Liver (tissue), 9 donors: Measurements from ENCODE around the gene LRRFIP1. TPM values are rescaled to one million over a fixed set of nuclear protein-coding genes. Genes with fewer than 3 reads are reported as not detected.
A peak's percentile ranks its signal among the peaks of the same experiment; 100 is the strongest.

Experiments
- DNase-seq: peaks from one replicate; pipeline ENCODE4 v3.0.0-alpha.2; 2017; ENCODE audit warnings: low spot score
- H3K27ac ChIP-seq, 2 donors: one replicate each; pipeline ENCODE4 v1.7.0; 2013; ENCODE audit warnings: inconsistent platforms in 2 of 2, low read length in 2 of 2, control low read depth in 1 of 2, low read depth in 1 of 2, mild to moderate bottlenecking in 1 of 2
- H3K27me3 ChIP-seq, 4 donors: one replicate each; pipeline versions ENCODE4 v1.6.1 to v1.7.0; 2013; ENCODE audit warnings: low read length in 3 of 4, inconsistent platforms in 1 of 4, mild to moderate bottlenecking in 1 of 4, moderate library complexity in 1 of 4; ENCODE audit not compliant: control insufficient read depth in 4 of 4, insufficient read depth in 4 of 4
- H3K36me3 ChIP-seq, 4 donors: one replicate each; pipeline versions ENCODE4 v1.6.1 to v1.7.0; 2013; ENCODE audit warnings: low read length in 3 of 4, mild to moderate bottlenecking in 3 of 4, low read depth in 1 of 4, moderate library complexity in 1 of 4; ENCODE audit not compliant: control insufficient read depth in 4 of 4, insufficient read depth in 3 of 4
- H3K4me1 ChIP-seq, 4 donors: one replicate each; pipeline versions ENCODE4 v1.6.1 to v1.7.0; 2013; ENCODE audit warnings: low read length in 3 of 4, mild to moderate bottlenecking in 3 of 4, moderate library complexity in 1 of 4; ENCODE audit not compliant: control insufficient read depth in 4 of 4, insufficient read depth in 4 of 4
- H3K4me3 ChIP-seq, 3 donors: one replicate each; pipeline versions ENCODE4 v1.6.1 to v1.7.0; 2013; ENCODE audit warnings: low read length in 3 of 3, control low read depth in 1 of 3, low read depth in 1 of 3, mild to moderate bottlenecking in 1 of 3
- H3K9ac ChIP-seq, 2 donors: one replicate each; pipeline ENCODE4 v1.7.0; 2013; ENCODE audit warnings: low read length in 2 of 2, mild to moderate bottlenecking in 2 of 2, moderate library complexity in 2 of 2, control low read depth in 1 of 2, low read depth in 1 of 2
- H3K9me3 ChIP-seq, 4 donors: one replicate each; pipeline versions ENCODE4 v1.6.1 to v1.7.0; 2013; ENCODE audit warnings: low read length in 3 of 4; ENCODE audit not compliant: control insufficient read depth in 4 of 4
- CTCF ChIP-seq: fragments of 150-350 bp; IDR thresholded peaks from 2 replicates; pipeline ENCODE4 v1.5.1; 2017; ENCODE audit warnings: improper control_type of control experiment, low read depth, low read length; ENCODE audit not compliant: missing input control
- EGR1 ChIP-seq, 2 donors: IDR thresholded peaks; 2 replicates each; pipeline ENCODE4 v1.6.1; 2016 to 2018; ENCODE audit warnings: antibody characterized with exemption in 2 of 2, low read depth in 2 of 2
- FOXA1 ChIP-seq: IDR thresholded peaks from 2 replicates; pipeline ENCODE4 v1.6.1; 2016; ENCODE audit warnings: antibody characterized with exemption
- FOXA2 ChIP-seq: IDR thresholded peaks from 2 replicates; pipeline ENCODE4 v1.6.1; 2016; ENCODE audit warnings: antibody characterized with exemption
- GABPA ChIP-seq, 2 donors: IDR thresholded peaks in 1 of 2; conservative IDR thresholded peaks in 1 of 2; 2 replicates each; pipeline ENCODE4 v1.6.1; 2016; ENCODE audit warnings: antibody characterized with exemption in 2 of 2, mild to moderate bottlenecking in 1 of 2, moderate library complexity in 1 of 2
- HNF4A ChIP-seq, 2 donors: conservative IDR thresholded peaks; 2 replicates each; pipeline ENCODE4 v1.6.1; 2016; ENCODE audit warnings: antibody characterized with exemption in 2 of 2, mild to moderate bottlenecking in 2 of 2
- HNF4G ChIP-seq: IDR thresholded peaks from 2 replicates; pipeline ENCODE4 v1.6.1; 2016; ENCODE audit warnings: antibody characterized with exemption
- JUND ChIP-seq, 2 donors: IDR thresholded peaks; 2 replicates each; pipeline ENCODE4 v1.6.1; 2016; ENCODE audit warnings: antibody characterized with exemption in 2 of 2
- MAX ChIP-seq: IDR thresholded peaks from 2 replicates; pipeline ENCODE4 v1.6.1; 2016; ENCODE audit warnings: antibody characterized with exemption
- NR2F2 ChIP-seq: IDR thresholded peaks from 2 replicates; pipeline ENCODE4 v1.6.1; 2016; ENCODE audit warnings: antibody characterized with exemption
- RAD21 ChIP-seq, 2 donors: IDR thresholded peaks; 2 replicates each; pipeline ENCODE4 v1.6.1; 2016; ENCODE audit warnings: antibody characterized with exemption in 2 of 2, mild to moderate bottlenecking in 2 of 2
- REST ChIP-seq: IDR thresholded peaks from 2 replicates; pipeline ENCODE4 v1.6.1; 2016; ENCODE audit warnings: antibody characterized with exemption, mild to moderate bottlenecking
- RXRA ChIP-seq, 2 donors: IDR thresholded peaks; 2 replicates each; pipeline ENCODE4 v1.6.1; 2017 to 2018; ENCODE audit warnings: antibody characterized with exemption in 2 of 2, mild to moderate bottlenecking in 1 of 2
- SP1 ChIP-seq: IDR thresholded peaks from 2 replicates; pipeline ENCODE4 v1.6.1; 2018; ENCODE audit warnings: antibody characterized with exemption, mild to moderate bottlenecking
- TAF1 ChIP-seq: conservative IDR thresholded peaks from 2 replicates; pipeline ENCODE4 v1.6.1; 2016; ENCODE audit warnings: antibody characterized with exemption, mild to moderate bottlenecking
- YY1 ChIP-seq: IDR thresholded peaks from 2 replicates; pipeline ENCODE4 v1.6.1; 2016; ENCODE audit warnings: antibody characterized with exemption, mild to moderate bottlenecking
- WGBS: extraction: QIAGEN DNeasy Blood & Tissue Kit; methylation state at CpG from one replicate; pipeline ENCODE4 v1.1.7; 2013; 5-methylcytosine and 5-hydroxymethylcytosine counted together
- polyA plus RNA-seq, 2 donors: library from polyadenylated mRNA; stranded (reverse) in 1 of 2; unstranded in 1 of 2; fragments of 200-250 nt in 1 of 2; fragments of >200 nt in 1 of 2; fragmentation: Nextera tagmentation in 1 of 2; extraction: Ambion mirVana in 1 of 2; gene quantifications; one replicate each; pipeline versions ENCODE4 v1.2.1 to v1.2.3, GENCODE V29; 2013 to 2015
- total RNA-seq, 2 donors: library from RNA; depleted of rRNA; stranded (reverse); fragments of >200 nt; gene quantifications; one replicate each; pipeline ENCODE4 v1.2.3, GENCODE V29; 2014
- TF ChIP-seq, protein P1 (sequence below): IDR thresholded peaks from 2 replicates; pipeline ENCODE4 v1.6.1; 2016; ENCODE audit warnings: antibody characterized with exemption
- TF ChIP-seq, protein P2 (sequence below): IDR thresholded peaks from 2 replicates; pipeline ENCODE4 v1.6.1; 2016; ENCODE audit warnings: antibody characterized with exemption
- donor health status: healthy.
- donor health status: healthy.
- donor health status: healthy.
- donor health status: healthy.
- donor health status: healthy.

LRRFIP1 gene
- total and polyA plus RNA-seq, 4 donors: 13.3 to 56.1 (median 39.1) TPM

- Histone ChIP-seq H3K9me3 (no peaks in the 10 kb centered on the region), H3K27me3 (no peaks in the 10 kb centered on the region), H3K9ac (no peak overlapping the region), H3K36me3 (peaks cover 0 to 4% (median 0%) of the 10 kb centered on the region in 4 donors), H3K4me1 (peaks cover 9 to 18% (median 14%) of the 10 kb centered on the region in 4 donors), H3K4me3 (no peak overlapping the region), H3K27ac (peak overlapping the region; percentile 6 to 28)
- TF ChIP-seq MAX: no peak
- TF ChIP-seq JUND (IDR thresholded peaks at IDR 0.05): no peak
- no peak for TF ChIP-seq HNF4A (conservative IDR thresholded peaks at IDR 0.05)
- TF ChIP-seq, protein P1, sequence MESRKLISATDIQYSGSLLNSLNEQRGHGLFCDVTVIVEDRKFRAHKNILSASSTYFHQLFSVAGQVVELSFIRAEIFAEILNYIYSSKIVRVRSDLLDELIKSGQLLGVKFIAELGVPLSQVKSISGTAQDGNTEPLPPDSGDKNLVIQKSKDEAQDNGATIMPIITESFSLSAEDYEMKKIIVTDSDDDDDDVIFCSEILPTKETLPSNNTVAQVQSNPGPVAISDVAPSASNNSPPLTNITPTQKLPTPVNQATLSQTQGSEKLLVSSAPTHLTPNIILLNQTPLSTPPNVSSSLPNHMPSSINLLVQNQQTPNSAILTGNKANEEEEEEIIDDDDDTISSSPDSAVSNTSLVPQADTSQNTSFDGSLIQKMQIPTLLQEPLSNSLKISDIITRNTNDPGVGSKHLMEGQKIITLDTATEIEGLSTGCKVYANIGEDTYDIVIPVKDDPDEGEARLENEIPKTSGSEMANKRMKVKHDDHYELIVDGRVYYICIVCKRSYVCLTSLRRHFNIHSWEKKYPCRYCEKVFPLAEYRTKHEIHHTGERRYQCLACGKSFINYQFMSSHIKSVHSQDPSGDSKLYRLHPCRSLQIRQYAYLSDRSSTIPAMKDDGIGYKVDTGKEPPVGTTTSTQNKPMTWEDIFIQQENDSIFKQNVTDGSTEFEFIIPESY: no peak
- TF ChIP-seq, protein P2, sequence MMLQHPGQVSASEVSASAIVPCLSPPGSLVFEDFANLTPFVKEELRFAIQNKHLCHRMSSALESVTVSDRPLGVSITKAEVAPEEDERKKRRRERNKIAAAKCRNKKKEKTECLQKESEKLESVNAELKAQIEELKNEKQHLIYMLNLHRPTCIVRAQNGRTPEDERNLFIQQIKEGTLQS: no peak
- TF ChIP-seq RXRA (IDR thresholded peaks at IDR 0.05): no peak
- TF ChIP-seq CTCF: no peak
- TF ChIP-seq FOXA1: no peak
- no peak for TF ChIP-seq GABPA (IDR thresholded peaks at IDR 0.05 in 1 of 2, conservative IDR thresholded peaks at IDR 0.05 in 1 of 2)
- TF ChIP-seq EGR1 (IDR thresholded peaks at IDR 0.05; ENCODE audit: low read depth in 2 of 2): no peak
- no peak for TF ChIP-seq SP1
- no peak for TF ChIP-seq YY1
- TF ChIP-seq HNF4G: no peak
- 96% methylated on average over 9 of the region's 9 CpGs for WGBS
- DNase-seq: no peak
Observed at GRCh38 chr2:237724811-237725478, 97.6 kb downstream of the LRRFIP1 start.

- Histone ChIP-seq H3K27ac (peak overlapping the region; percentile 6 to 28), H3K4me3 (no peak overlapping the region), H3K9ac (no peak overlapping the region), H3K9me3 (no peaks in the 10 kb centered on the region), H3K36me3 (peaks cover 0 to 4% (median 0%) of the 10 kb centered on the region in 4 donors), H3K27me3 (no peaks in the 10 kb centered on the region), H3K4me1 (peaks cover 12 to 18% (median 15%) of the 10 kb centered on the region in 4 donors)
- DNase-seq: no peak
- WGBS: 29% methylated on average over 4 of the region's 4 CpGs
- TF ChIP-seq FOXA2 (no peak), YY1 (peak; percentile 25), HNF4A (conservative IDR thresholded peaks at IDR 0.05) (peak; percentile 86 to 91), GABPA (IDR thresholded peaks at IDR 0.05 in 1 of 2, conservative IDR thresholded peaks at IDR 0.05 in 1 of 2) (peak in 1 of 2 donors; percentile 14), NR2F2 (no peak), RAD21 (IDR thresholded peaks at IDR 0.05) (peak; percentile 5 to 42), HNF4G (peak; percentile 4), REST (no peak), EGR1 (IDR thresholded peaks at IDR 0.05; ENCODE audit: low read depth in 2 of 2) (peak in 1 of 2 donors; percentile 38), TAF1 (no peak), CTCF (no peak), RXRA (IDR thresholded peaks at IDR 0.05) (peak; percentile 31 to 63)
- TF ChIP-seq, protein P2: peak; percentile 34
- TF ChIP-seq, protein P1: no peak
Observed at GRCh38 chr2:237725661-237726060, 98.3 kb downstream of the LRRFIP1 start.
